Trophoblast cell (in vitro differentiated cells and primary cell): Measurements from ENCODE around the gene RNF168.

Experiments
- DNase-seq, 2 donors: peaks; one replicate each; pipeline ENCODE4 v3.0.0-alpha.2; 2016
- H2AFZ ChIP-seq: 2 replicates; pipeline ENCODE4 v1.6.1; 2013; ENCODE audit warnings: low read length, moderate library complexity, mild to moderate bottlenecking; ENCODE audit not compliant: insufficient read depth, poor library complexity
- H2AK5ac ChIP-seq: 2 replicates; pipeline ENCODE4 v1.6.1; 2013; ENCODE audit warnings: mild to moderate bottlenecking, low read length
- H2BK120ac ChIP-seq: 2 replicates; pipeline ENCODE4 v1.6.1; 2013; ENCODE audit warnings: low read length, mild to moderate bottlenecking, moderate library complexity; ENCODE audit not compliant: insufficient read depth, poor library complexity
- H2BK12ac ChIP-seq: 2 replicates; pipeline ENCODE4 v1.6.1; 2013; ENCODE audit warnings: mild to moderate bottlenecking, low read length, moderate library complexity
- H2BK5ac ChIP-seq: 2 replicates; pipeline ENCODE4 v1.6.1; 2013; ENCODE audit warnings: low read length, low read depth, moderate library complexity, mild to moderate bottlenecking; ENCODE audit not compliant: poor library complexity
- H3K14ac ChIP-seq: 2 replicates; pipeline ENCODE4 v1.6.1; 2013; ENCODE audit warnings: mild to moderate bottlenecking, low read length
- H3K18ac ChIP-seq: 2 replicates; pipeline ENCODE4 v1.6.1; 2013; ENCODE audit warnings: mild to moderate bottlenecking, low read length
- H3K23ac ChIP-seq: 2 replicates; pipeline ENCODE4 v1.6.1; 2013; ENCODE audit warnings: low read length
- H3K27ac ChIP-seq: 2 replicates; pipeline ENCODE4 v1.5.1; 2013; ENCODE audit warnings: low read depth, mild to moderate bottlenecking, inconsistent platforms, low read length, moderate library complexity
- H3K27me3 ChIP-seq: 2 replicates; pipeline ENCODE4 v1.6.1; 2013; ENCODE audit warnings: inconsistent platforms, mild to moderate bottlenecking, low read length, moderate library complexity; ENCODE audit not compliant: insufficient read depth
- H3K36me3 ChIP-seq, 2 experiments: 1 replicate in 1 of 2; 2 replicates in 1 of 2; pipeline ENCODE4 v1.6.1; 2013; ENCODE audit warnings: low read length in 2 of 2, mild to moderate bottlenecking in 2 of 2, moderate library complexity in 1 of 2; ENCODE audit not compliant: insufficient read depth in 2 of 2, control insufficient read depth in 1 of 2
- H3K4ac ChIP-seq: 2 replicates; pipeline ENCODE4 v1.6.1; 2013; ENCODE audit warnings: low read depth, mild to moderate bottlenecking, low read length, moderate library complexity
- H3K4me1 ChIP-seq, 2 experiments: 1 replicate in 1 of 2; 2 replicates in 1 of 2; pipeline ENCODE4 v1.6.1; 2013; ENCODE audit warnings: low read length in 2 of 2, mild to moderate bottlenecking in 2 of 2, moderate library complexity in 1 of 2; ENCODE audit not compliant: insufficient read depth in 2 of 2, control insufficient read depth in 1 of 2
- H3K4me2 ChIP-seq: 2 replicates; pipeline ENCODE4 v1.6.1; 2013; ENCODE audit warnings: inconsistent platforms, mild to moderate bottlenecking, low read length, moderate library complexity
- H3K4me3 ChIP-seq: 2 replicates; pipeline ENCODE4 v1.5.1; 2013; ENCODE audit warnings: mild to moderate bottlenecking, low read depth, low read length, inconsistent platforms
- H3K79me1 ChIP-seq: one replicate; pipeline ENCODE4 v1.6.1; 2013; ENCODE audit warnings: low read length
- H3K79me2 ChIP-seq: 2 replicates; pipeline ENCODE4 v1.6.1; 2013; ENCODE audit warnings: low read length, mild to moderate bottlenecking; ENCODE audit not compliant: control insufficient read depth, insufficient read depth, poor library complexity
- H3K9ac ChIP-seq: 2 replicates; pipeline ENCODE4 v1.6.1; 2013; ENCODE audit warnings: mild to moderate bottlenecking, low read length
- H3K9me3 ChIP-seq: 2 replicates; pipeline ENCODE4 v1.6.1; 2013; ENCODE audit warnings: low read depth, mild to moderate bottlenecking, control low read depth, inconsistent platforms, low read length; ENCODE audit not compliant: insufficient read depth
- H4K12ac ChIP-seq: 2 replicates; pipeline ENCODE4 v1.6.1; 2013; ENCODE audit warnings: low read depth, mild to moderate bottlenecking, low read length, moderate library complexity
- H4K8ac ChIP-seq: 2 replicates; pipeline ENCODE4 v1.6.1; 2013; ENCODE audit warnings: low read depth, mild to moderate bottlenecking, low read length, moderate library complexity
- H4K91ac ChIP-seq: one replicate; pipeline ENCODE4 v1.6.1; 2013; ENCODE audit warnings: low read depth, mild to moderate bottlenecking, low read length, moderate library complexity
- WGBS: extraction: QIAGEN DNeasy Blood & Tissue Kit; methylation state at CpG from one replicate; pipeline ENCODE4 v1.1.7; 2013; ENCODE audit warnings: missing lambda C conversion rate; ENCODE audit not compliant: insufficient read length, insufficient coverage; ENCODE audit errors: extremely low coverage; 5-methylcytosine and 5-hydroxymethylcytosine counted together

The RNF168 gene

DNA sequence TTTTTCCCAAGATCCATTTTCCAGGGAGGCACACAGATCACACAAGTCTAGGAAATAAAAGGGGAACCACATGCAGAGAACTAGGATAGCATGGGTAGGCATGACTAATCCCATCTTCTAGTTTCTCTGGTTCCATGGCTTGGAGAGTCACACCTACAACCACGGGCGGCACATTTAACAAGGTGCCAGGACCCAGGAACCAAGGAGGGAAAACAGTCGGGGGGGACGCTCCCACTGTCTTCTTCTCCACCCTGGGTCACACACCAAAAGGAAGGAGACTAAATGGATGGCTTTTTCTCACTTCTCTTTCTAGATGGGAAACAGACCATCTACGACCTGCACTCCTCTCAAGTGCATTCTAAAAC lies 16.1 kb upstream of the RNF168 start:
- Histone ChIP-seq H3K23ac (no peak overlapping the region), H2BK5ac (no peak overlapping the region), H2AK5ac (no peak overlapping the region), H3K14ac (no peak overlapping the region), H4K8ac (no peak overlapping the region), H3K9me3 (peaks cover 20% of the 10 kb centered on the region), H3K79me2 (no peaks in the 10 kb centered on the region), H2BK120ac (no peak overlapping the region), H3K27ac (no peak overlapping the region), H3K4me3 (no peak overlapping the region), H3K36me3 (no peaks in the 10 kb centered on the region), H3K18ac (no peak overlapping the region), H3K9ac (peak overlapping the region; percentile 37), H3K4ac (no peak overlapping the region), H3K27me3 (no peaks in the 10 kb centered on the region), H4K91ac (no peak overlapping the region), H3K79me1 (no peaks in the 10 kb centered on the region), H3K4me1 (no peaks in the 10 kb centered on the region), H2BK12ac (no peak overlapping the region), H2AFZ (no peak overlapping the region), H3K4me2 (no peak overlapping the region), H4K12ac (no peak overlapping the region)
- no peak for DNase-seq
- no CpG with 5 or more reads among the region's 5 CpGs for WGBS

DNA sequence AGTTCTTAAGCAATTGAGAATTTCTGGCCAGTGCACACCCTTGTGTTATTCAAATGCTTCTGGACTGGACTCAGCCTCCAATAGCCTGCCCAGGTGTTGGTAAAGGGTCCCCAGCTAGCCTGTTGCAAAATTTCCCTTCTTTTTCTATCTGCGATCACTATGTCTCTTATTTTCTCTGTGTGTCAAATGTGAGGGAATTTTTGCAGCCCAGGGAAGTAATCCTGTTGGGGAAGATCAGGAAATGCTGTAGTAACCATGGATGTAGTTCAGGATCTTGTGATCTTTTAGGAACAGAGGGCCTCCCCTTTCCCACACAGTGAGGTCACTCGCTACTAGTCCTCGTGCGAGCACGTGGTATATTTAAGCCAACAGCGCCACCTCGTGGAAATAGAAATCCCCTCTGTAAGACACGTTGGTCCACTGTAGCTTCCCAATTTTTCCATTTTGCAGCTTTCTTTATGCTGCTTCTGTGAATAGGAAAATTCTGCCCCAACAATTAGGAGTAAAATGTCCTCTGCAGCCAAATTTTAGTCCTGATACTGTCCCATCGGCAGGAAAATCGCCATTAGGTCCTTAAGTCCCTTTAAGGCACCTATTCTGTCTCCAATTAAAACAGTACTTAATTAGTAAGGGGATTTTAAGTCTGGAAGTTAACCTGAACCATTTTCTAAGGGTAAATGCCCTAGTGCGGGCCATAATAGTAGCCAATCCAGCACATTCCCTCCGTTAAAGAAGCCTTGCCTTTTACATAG lies 15.6 kb upstream of the RNF168 start:
- no peaks in the 10 kb centered on the region for H3K79me2 ChIP-seq

GRCh38 chr3:196517919-196518318 lies 14.4 kb upstream of the RNF168 start:
- Histone ChIP-seq H3K4me3 (no peak overlapping the region), H2AK5ac (no peak overlapping the region), H3K9me3 (peaks cover 20% of the 10 kb centered on the region), H3K36me3 (no peaks in the 10 kb centered on the region), H4K8ac (no peak overlapping the region), H2AFZ (no peak overlapping the region), H3K79me2 (no peaks in the 10 kb centered on the region), H3K23ac (no peak overlapping the region), H2BK12ac (no peak overlapping the region), H2BK120ac (no peak overlapping the region), H4K12ac (no peak overlapping the region), H3K79me1 (no peaks in the 10 kb centered on the region), H3K27me3 (no peaks in the 10 kb centered on the region), H3K4me1 (no peaks in the 10 kb centered on the region), H3K18ac (no peak overlapping the region), H3K4ac (no peak overlapping the region), H4K91ac (no peak overlapping the region), H3K4me2 (no peak overlapping the region), H3K27ac (no peak overlapping the region), H3K14ac (no peak overlapping the region), H3K9ac (no peak overlapping the region), H2BK5ac (no peak overlapping the region)
- DNase-seq = no peak
- WGBS = no CpG with 5 or more reads among the region's 2 CpGs

More for the DNA sequence above, 15.6 kb upstream of the RNF168 start:
- H3K4me1 ChIP-seq = no peaks in the 10 kb centered on the region
- peaks cover 20% of the 10 kb centered on the region for H3K9me3 ChIP-seq
- no peak overlapping the region for H3K4ac ChIP-seq
- H2BK120ac ChIP-seq = no peak overlapping the region
- H2BK12ac ChIP-seq = no peak overlapping the region
- DNase-seq = peak; percentile 76 to 94
- H3K27ac ChIP-seq = no peak overlapping the region
- no peak overlapping the region for H3K18ac ChIP-seq
- no peak overlapping the region for H3K4me3 ChIP-seq
- no peaks in the 10 kb centered on the region for H3K79me1 ChIP-seq
- no CpG with 5 or more reads among the region's 12 CpGs for WGBS
- H4K12ac ChIP-seq = no peak overlapping the region
- H4K8ac ChIP-seq = no peak overlapping the region
- no peak overlapping the region for H3K9ac ChIP-seq
- H2AFZ ChIP-seq = no peak overlapping the region
- H3K27me3 ChIP-seq = no peaks in the 10 kb centered on the region
- H3K23ac ChIP-seq = no peak overlapping the region
- no peak overlapping the region for H3K4me2 ChIP-seq
- no peak overlapping the region for H4K91ac ChIP-seq
- no peak overlapping the region for H2AK5ac ChIP-seq
- H3K36me3 ChIP-seq = no peaks in the 10 kb centered on the region
- H2BK5ac ChIP-seq = no peak overlapping the region
- no peak overlapping the region for H3K14ac ChIP-seq

DNA sequence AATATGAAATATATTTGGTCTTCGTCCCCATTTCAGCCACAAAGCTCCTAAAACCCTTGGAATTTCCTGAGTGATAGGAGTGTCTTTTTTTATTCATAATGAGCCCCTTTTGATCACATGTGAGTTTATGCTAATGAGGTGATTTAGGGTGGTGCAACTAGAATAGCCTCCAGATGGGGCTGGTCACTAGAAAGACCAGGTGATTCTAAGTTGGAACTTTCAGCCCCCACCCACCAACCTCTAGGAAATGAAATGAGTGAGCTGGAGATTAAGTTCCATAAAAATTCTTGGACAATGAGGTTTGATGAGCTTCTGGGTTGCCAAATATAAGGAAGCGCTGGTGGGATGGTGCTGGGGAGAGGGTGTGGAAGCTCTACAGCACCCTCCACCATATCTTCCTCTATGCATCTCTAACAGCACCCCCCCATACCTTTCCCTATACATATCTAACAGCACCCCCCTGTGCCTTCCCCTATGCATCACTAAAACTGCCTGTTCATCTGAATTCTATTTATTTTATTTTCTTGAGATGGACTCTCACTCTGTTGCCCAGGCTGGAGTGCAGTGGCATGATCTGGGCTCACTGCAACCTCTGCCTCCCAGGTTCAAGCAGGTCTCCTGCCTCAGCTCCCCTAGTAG lies 13.7 kb upstream of the RNF168 start:
- H4K8ac ChIP-seq = no peak overlapping the region
- H3K27me3 ChIP-seq = no peaks in the 10 kb centered on the region
- no peak overlapping the region for H3K23ac ChIP-seq
- no peak for DNase-seq
- no peak overlapping the region for H3K4me2 ChIP-seq
- no peak overlapping the region for H2AFZ ChIP-seq
- no peak overlapping the region for H4K12ac ChIP-seq
- no peaks in the 10 kb centered on the region for H3K79me1 ChIP-seq
- no peak overlapping the region for H3K4ac ChIP-seq
- WGBS = no CpG with 5 or more reads among the region's 2 CpGs
- no peak overlapping the region for H4K91ac ChIP-seq
- H2BK120ac ChIP-seq = no peak overlapping the region
- H3K36me3 ChIP-seq = no peaks in the 10 kb centered on the region
- H3K4me3 ChIP-seq = no peak overlapping the region
- H2BK12ac ChIP-seq = no peak overlapping the region
- H3K9ac ChIP-seq = no peak overlapping the region
- peaks cover 19% of the 10 kb centered on the region for H3K9me3 ChIP-seq
- no peak overlapping the region for H3K18ac ChIP-seq
- no peak overlapping the region for H2BK5ac ChIP-seq
- H3K27ac ChIP-seq = no peak overlapping the region
- H3K14ac ChIP-seq = no peak overlapping the region
- no peak overlapping the region for H2AK5ac ChIP-seq
- H3K79me2 ChIP-seq = no peaks in the 10 kb centered on the region
- no peaks in the 10 kb centered on the region for H3K4me1 ChIP-seq
